NCI-H1092 (cell line): Measurements from ENCODE around the gene MPPED1.

Experiments used
- DNase-seq: peaks from one replicate; lab custom pipeline; 2025; lab: John Stamatoyannopoulos, UW

The MPPED1 gene

DNA sequence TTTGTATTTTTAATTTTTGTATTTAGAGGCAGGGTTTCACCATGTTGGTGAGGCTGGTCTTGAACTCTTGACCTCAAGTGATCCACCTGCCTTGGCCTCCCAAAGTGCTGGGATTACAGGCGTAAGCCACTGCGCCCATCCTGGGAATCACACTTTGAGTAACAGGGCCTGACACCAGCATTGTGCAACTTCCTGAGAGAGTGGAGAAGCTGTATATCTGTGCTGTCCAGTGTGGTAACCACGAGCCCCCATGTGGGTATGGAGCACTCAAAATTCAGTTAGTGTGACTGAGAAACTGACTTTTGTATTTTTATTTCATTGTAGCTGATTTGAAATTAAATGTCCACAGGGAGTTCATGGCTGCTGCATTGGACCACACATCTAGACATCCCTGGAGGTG lies 36.2 kb downstream of the MPPED1 start:
- DNase-seq: no peak

DNA sequence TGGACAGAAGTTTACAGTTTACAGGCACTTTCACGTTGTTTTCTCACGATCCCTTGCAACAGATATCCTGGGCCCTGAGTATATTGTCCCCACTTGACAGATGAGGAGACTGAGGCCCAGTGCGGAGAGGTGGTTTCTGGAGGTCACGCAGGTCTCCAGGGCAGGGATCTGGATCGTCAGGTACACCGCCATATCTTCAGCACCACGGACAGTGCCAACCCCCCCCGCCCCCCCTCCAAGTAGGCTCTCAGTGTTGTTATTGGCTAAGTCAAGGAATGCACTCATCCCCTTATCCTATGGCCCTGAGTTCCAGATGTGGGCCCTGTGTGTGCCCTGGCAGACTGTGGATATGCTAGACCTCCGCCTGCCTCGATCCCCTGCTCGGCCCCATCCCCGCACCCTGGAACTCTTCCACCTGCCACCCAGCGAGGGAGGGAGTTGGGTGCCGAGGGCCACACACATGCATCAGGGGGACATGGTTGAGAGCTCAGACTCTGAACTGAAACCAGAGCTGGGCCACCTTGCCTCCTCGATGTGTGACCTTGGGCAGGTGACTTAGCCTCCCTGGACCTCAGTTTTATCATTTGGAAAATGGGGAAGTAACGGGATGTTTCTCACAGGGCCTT lies 37.5 kb downstream of the MPPED1 start:
- no peak for DNase-seq

DNA sequence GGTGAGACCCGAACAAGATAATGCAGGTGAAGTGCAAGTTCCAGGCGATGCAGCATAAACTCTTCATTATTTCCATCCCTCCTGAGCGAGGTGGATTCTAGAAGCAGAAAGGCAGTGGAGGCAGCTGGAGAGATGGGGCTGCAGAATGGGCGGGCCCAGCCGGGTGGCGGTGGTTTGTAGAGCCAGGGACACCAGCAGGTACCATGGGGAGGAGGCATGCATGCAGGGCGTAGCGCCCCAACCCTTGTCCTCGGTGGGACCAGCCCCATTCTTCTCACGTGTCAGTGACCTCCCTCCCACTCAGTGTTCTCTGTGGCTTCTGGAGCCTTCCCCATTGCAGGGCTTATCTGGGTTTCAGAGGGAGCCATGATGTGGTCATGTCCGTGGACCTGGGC lies 38.0 kb downstream of the MPPED1 start:
- no peak for DNase-seq

DNA sequence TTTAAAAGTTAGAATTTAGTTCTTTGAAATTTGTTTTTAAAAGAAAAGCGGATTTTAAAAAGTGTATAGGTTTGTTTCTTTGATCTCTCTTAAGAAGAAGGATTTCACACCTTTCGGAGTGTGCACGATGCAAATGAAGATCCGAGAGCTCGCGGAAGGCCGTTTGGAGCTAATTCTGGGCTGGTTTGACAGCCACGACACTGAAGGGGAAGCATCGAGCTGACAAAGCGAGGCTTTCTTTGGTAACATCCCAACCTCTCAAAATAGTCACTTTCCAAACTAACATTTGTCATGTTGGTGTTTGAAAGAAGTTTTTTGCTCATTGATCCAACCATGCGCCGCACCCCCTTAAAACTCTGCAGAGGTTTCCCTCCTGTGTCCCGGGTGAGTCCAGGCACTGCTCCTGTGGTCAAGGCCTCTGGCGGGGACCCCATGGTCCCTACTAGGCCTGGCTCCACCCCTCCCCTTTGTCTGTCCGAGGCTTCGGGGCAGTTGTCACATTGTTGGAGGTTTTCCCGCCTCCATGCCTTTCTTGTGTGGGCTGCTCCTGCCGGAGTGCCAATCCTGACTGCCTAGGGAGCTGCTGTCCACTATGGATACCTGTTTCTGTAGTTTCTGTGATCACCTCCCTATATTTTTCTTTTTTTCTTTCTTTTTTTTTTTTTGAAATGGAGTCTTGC lies 39.7 kb downstream of the MPPED1 start:
- no peak for DNase-seq

DNA sequence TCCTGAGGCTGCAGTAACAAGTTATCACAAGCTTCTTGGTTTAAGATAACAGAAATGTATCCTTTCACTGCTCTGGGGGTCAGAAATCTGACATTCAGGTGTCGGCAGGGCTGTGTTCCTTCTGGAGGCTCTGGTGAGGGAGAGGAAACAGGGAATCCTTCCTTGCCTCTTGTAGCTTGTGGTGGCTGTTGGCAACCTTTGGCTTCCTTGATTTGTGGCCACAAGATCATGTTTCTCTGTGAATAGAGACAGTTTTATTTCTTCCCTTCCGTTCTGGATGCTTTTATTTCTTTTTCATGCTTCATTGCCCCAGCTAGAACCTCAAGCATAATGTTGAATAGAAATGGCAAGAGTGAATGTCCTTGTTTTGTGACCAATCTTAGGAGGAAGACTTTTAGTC lies 44.0 kb downstream of the MPPED1 start:
- DNase-seq: no peak

DNA sequence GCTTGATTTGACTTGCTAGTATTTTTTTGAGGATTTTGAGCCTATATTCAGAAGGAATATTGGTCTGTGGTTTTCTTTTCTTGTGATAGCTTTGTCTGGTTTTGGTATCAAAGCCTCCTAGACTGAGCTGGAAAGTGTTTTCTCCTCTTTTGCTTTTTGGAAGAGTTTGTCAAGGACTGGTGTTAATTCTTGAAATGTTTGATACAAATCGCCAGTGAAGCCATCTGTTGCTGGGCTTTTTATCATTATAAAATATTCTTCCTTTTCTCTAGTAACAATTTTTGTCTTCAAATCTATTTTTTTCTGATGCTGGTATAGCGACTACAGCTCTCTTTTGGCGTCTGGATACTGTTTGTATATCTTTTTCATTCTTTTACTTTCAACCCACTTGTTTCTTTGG lies 45.2 kb downstream of the MPPED1 start:
- DNase-seq: no peak

DNA sequence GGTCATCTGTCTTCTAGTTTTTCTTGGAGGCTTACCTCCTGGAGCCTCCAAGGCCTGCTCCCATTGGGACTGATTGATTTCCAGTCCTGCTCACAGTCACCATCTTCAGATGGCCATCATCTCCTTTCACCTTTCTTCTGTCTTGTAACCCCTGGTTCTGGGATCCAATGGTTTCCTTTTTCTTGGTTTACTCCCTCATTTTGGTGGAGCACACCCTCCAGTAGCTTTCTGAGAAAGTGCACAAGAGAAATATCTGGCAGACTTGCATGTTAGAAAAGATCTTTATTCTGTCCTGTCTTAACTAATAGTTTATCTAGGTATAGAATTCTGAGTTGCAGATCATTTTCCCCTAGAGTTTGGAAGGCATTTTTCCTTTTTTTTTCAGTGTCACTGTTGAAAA lies 50.9 kb downstream of the MPPED1 start:
- no peak for DNase-seq

DNA sequence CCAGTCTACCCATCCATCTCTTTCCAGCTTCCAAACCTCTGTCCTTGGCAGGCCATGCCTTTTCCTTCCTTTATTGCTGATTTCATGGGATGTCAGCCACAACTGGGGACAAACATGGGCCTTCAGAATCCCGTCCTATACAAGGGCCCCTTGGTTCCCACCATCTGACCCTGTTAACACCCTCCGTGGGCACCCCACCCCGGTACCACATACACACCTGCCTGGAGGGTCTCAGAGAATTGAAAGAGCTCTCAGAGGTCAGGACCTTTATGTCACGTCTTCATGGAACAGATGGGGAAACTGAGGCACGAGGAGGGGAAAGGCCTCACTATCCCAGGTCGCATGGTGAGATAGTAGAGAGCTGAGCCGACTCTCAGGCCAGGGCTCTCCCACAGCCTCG lies 53.0 kb downstream of the MPPED1 start:
- no peak for DNase-seq

DNA sequence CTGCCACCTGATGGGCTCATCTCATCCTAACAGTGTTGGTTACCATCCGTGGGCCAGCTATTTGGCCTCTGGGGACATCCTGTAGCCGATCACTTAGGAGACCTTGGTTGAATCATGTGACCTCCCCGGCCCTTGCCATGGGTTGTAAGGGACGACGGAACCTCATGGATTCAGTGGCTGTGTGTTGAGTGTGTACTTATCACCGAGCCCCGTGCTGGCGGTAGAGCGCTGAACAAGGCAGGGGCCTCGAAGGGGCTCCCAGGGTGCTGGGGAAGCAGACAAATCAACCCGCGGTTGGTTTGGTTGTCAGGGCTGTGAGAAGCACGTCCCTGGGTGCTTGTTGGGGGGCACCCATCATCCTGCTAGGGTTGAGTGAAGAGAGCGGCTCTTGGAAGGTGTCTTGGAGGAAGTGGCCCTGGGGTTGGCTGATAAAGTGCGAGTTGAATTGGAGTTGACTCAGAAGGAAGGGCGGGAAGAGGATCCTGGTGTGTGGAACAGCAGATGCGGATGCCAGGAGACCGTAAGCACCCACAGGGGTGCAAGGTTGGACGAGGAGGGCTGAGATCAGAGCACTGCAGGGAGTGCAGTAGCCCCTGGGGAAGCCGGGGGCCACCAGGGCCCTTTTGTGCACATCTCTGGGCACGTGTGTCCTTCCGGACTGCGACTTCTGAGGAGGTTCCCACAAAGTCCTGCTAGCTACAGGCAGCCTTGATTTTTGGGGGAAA lies 53.6 kb downstream of the MPPED1 start:
- DNase-seq: no peak

DNA sequence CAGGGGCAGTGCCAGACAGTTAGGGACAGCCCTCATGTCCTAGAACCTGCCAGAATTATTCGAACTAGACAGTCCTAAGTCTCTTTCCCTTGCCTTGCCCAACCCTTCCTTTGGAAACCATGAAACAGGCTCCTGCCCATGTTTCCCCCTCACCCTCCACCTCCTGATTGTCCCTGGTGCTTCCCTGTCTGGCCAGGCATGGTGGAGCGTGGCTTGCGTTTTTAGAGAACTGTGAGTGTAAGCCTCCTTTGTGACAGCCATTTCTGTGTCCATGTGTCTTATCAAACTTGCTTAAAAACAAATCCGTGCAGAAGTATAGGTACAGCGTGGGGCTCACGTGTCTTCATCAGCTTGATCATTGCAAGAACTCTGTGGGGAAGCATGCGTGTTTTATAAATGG lies 54.9 kb downstream of the MPPED1 start:
- no peak for DNase-seq

DNA sequence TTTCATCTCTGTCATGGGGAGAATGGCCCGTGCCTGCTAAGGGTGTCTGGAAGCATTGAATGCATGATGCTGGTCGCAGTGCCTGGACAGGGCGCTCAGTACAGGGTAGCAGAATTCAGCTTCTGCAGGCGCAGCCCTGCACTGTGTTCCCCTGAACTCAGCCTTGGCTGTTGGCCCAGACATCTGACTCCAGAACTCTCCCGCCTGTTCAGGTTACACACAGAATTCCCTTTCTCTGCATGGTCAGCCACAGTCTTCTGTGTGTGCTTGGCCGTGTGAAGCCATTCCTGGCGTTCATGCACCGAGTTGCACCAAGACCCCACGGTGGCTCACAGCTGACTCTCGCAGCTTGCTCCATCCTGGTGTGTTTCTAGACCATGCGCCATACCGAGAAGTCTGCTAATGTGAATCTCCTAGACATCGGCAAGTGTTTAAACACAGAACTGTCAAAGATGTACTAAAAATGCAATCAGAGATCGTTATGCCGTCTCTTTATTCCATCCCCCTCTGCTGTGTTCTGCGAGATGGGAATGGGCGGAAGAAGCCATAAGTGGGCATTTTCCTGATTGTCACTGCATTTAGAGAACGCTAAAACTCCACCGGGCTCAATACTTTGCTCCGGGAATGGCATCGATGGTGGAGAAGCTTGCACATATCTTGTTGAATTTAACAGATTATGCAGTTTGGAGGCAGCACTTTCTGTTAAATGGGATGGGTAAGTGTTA lies 55.6 kb downstream of the MPPED1 start:
- no peak for DNase-seq

DNA sequence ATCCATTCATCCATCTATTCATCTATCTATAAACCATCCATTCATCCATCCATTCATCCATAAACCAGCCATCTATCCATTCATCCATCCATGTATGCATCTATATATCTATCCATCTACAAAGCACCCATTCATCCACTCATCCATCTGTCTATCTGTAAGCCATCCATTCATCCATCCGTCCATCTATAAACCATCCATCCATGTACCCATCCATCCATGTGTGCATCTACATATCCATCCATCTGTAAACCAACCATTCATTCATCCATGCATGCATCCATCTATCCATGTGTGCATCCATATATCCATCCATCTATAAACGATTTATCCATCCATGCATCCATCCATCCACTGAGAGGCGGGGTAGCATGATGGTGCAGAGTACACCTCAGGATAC lies 58.4 kb downstream of the MPPED1 start:
- DNase-seq: no peak

DNA sequence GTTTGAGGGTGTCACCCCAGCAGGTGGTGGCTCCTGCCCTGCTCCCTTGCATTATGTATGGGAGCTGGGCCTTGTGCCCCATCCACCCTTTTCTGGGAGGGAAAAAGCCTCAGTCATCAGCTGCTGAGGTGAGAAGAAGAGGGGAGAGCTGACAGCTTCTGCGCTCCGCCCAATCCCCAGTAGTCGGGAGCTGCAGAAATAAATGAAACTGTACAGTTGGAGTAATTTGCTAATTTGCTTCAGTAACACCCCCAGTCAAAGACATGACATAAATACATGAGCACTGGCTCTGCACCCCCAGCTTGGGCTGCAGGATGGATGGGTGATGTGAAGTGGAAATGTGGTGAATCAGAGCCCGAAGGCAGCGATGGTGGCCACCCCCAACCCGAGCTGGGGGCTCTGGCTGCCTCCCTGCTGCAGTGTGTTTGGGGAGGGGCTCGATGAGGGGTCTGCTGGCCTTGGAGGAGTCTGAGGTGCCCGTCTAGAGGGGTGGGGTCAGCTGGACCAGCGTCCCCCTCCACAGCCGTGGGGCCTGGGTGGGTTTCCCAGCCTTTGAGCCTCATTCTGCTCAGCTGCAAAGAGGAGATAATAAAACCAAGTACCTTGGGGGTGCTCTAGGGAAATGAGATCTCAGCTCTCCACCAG lies 59.2 kb downstream of the MPPED1 start:
- no peak for DNase-seq

DNA sequence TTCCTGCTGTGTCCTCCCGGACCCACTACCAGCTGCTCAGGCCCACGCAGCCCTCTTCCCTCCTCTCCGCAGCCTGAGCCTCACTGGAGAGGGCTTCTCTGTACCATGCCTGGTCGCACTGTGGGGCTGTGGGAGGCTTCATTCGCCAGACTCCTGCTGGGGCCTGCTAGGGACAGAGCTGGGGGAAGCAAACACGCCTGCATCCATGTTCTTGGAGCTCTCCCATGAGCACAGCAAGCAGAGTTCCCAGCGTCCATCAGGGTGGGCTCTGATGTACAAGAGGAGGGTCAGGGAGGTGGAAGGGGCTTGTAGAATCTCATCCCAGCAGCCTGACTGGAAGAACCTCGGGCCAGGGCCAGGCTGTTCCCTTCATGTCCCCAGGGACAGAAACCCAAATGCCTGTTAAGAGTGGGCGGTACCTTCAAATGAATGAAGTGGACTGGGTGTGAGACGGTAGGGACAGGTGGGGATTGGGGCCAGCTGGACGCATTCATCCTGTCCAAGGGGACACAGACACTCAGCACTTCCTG lies 59.9 kb downstream of the MPPED1 start:
- DNase-seq: no peak

DNA sequence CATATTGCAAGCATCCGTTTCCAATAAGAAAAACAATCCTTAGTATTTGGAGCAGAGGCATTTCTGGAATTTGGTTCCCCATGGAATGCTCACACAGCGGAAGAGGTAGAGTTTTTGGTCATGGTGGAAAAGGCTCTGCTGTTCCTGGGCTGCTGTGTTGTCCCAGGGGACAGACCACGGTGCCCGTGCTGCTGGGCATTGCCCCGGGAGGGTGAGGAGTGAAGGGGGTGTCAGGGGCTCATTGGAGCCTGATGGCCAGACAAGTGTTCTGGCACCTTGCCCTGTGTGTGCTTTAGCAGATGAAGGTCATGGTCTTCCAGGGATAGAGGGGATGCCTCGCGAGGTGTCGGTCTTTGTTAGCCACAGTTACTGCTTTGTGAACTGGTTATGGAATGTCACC lies 61.2 kb downstream of the MPPED1 start:
- no peak for DNase-seq

DNA sequence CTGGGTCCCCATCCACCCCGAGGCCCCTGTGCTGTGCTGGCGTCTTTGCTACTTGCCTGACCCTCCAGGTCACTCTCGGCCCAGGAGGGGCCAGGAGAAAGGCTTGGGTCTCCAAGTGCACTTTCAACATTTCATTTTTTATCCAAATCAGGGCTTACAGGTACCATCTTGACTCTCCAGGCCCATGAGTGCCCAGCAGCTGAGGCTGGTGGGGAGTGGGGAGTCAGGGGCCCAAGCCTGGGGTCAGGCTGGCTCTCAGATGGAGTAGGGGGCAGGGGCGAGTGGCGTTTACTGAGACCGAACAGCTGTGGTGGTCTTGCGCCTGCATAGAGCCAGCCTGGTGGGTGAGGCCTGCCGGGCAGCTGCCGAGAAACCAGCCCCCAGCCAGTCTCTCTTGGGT lies 61.6 kb downstream of the MPPED1 start:
- no peak for DNase-seq

DNA sequence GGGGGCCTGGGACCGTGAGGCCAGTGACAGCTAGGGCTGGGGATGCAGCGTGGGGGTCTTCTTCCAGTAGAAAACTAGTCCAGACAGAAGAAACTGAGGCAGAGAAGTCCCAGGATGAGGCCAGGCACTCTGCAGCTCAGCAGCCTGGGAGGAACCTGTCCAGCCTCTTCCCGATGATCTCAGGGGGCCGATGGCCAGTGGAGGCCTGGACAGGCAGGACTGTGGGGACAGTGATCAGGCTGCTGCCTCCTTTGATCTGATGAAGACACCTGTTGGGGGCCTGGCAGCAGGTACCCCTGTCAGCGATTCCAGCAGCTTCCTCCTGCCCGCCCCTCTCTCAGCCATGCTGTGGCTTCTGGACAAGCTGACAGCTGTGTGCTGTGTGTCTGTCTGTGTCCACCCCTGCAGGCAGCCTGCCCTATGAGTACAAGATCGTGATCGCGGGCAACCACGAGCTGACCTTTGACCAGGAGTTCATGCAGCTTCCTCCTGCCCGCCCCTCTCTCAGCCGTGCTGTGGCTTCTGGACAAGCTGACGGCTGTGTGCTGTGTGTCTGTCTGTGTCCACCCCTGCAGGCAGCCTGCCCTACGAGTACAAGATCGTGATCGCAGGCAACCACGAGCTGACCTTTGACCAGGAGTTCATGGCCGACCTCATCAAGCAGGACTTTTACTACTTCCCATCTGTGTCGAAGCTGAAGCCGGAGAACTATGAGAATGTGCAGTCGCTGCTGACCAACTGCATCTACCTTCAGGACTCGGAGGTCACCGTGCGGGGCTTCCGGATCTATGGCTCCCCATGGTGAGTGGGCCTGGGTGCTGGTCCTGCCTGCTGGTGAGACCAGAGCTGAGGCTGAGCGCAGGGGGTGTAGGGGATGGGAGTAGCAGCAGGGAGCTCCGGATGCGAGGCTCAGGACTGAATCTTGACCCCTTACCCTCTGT lies 62.6 kb downstream of the MPPED1 start:
- no peak for DNase-seq

DNA sequence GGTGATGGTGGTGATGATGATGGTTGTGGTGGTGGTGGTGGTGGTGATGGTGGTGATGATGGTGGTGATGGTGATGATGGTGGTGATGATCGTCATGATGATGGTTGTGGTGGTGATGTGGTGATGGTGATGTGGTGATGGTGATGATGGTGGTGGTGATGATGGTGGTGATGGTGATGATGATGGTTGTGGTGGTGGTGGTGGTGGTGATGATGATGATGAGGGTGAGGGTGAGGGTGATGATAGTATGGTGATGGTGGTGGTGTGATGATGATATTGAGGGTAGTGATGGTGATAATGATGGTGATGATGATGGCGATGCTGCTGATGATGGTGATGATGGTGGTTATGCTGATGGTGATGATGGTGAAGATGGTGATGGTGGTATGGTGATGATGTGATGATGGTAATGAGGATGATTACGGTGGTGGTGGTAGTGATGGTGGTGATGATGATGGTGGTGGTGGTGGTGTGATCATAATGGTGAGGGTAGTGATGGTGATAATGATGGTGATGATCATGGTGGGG lies 63.8 kb downstream of the MPPED1 start:
- no peak for DNase-seq

DNA sequence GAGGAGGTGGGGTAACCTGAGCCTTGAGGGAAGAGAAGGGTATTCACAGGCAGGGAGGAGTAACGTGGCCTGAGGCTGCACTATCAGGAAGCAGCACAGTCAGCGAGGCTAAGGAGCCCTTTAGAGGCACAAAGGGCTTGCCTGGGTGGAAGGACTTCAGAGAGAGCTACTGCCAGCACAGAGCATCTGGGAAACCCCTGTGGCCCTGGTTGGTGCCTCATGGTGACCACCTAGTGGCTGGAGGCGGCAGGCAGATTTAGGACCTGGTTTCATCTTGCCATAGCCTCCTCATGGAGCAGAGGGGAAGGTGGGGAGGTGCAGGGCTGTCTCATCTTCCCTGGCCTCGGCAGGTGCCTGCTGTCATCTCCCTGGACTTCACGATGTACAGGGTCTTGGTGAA lies 64.5 kb downstream of the MPPED1 start:
- DNase-seq: peak; percentile 17
